K562 (cell line): ENCODE results near the gene ABCD3. TPM values are rescaled to one million over a fixed set of nuclear protein-coding genes. Genes with fewer than 3 reads are reported as not detected.

Experiments used
- ATAC-seq: fragments of 200-7000 bp; cut with Tn5 transposase; 3 replicates; pipeline ENCODE4 v1.9.1; 2020; ENCODE audit warnings: moderate library complexity
- BruUV-seq: library from RNA; stranded (reverse); fragments of 400-500 nt; replicated peaks from 2 replicates; lab custom pipeline; 2021; lab: Mats Ljungman, UMichigan
- CTCF ChIA-PET: fragments of 300-600 bp; formaldehyde crosslinking; extraction: SDS; loops from one replicate; lab custom pipeline; 2021; ENCODE audit warnings: low intra/inter-chr PET ratio; lab: Yijun Ruan, JAX
- POLR2A ChIA-PET: fragments of 300-600, 350-650 bp; sonication (Branson Sonifier 250); formaldehyde crosslinking; extraction: SDS; loops from one replicate; lab custom pipeline; 2021; ENCODE audit warnings: antibody characterized with exemption, inconsistent platforms; lab: Yijun Ruan, JAX
- DNase-seq, 4 experiments: peaks; one replicate each; pipeline versions ENCODE4 v3.0.0 to v3.0.0-alpha.2; 2011 to 2018; ENCODE audit warnings: low spot score in 3 of 4, mixed read lengths in 3 of 4; ENCODE audit errors: extremely low read depth in 1 of 4
- FAIRE-seq: peaks from 2 replicates; lab custom pipeline; 2011; peaks lifted over from hg19 to GRCh38; lab: Jason Lieb, UNC
- H2AFZ ChIP-seq: 2 replicates; pipeline ENCODE4 v1.6.0; 2011; ENCODE audit warnings: low read depth, low read length, control low read depth, inconsistent platforms
- H3K27ac ChIP-seq: fragments of 200-600 bp; 3 replicates; pipeline ENCODE4 v1.8.0; 2011; ENCODE audit warnings: low read depth, mild to moderate bottlenecking, control low read depth, inconsistent platforms, low read length, moderate library complexity, mixed read lengths; ENCODE audit errors: extremely low read depth
- H3K27me3 ChIP-seq, 2 experiments: fragments of 300-600 bp in 1 of 2; 2 replicates in 1 of 2; 3 replicates in 1 of 2; pipeline versions ENCODE4 v1.6.0 to v1.8.0; 2011; ENCODE audit warnings: inconsistent platforms in 2 of 2, low read length in 2 of 2, mild to moderate bottlenecking in 1 of 2, mixed read lengths in 1 of 2, moderate library complexity in 1 of 2; ENCODE audit not compliant: control insufficient read depth in 2 of 2, insufficient read depth in 2 of 2
- H3K36me3 ChIP-seq: fragments of 300-600 bp; 3 replicates; pipeline ENCODE4 v1.8.0; 2011; ENCODE audit warnings: mild to moderate bottlenecking, low read length, inconsistent platforms; ENCODE audit not compliant: control insufficient read depth, insufficient read depth
- H3K4me1 ChIP-seq, 2 experiments: fragments of 200-600 bp in 1 of 2; replicated peaks in 1 of 2; 2 replicates in 1 of 2; 3 replicates in 1 of 2; pipeline versions ENCODE4 v1.5.1 to v1.8.0; 2011; ENCODE audit warnings: inconsistent platforms in 2 of 2, low read length in 2 of 2, mild to moderate bottlenecking in 1 of 2, mixed read lengths in 1 of 2, moderate library complexity in 1 of 2; ENCODE audit not compliant: control insufficient read depth in 2 of 2, insufficient read depth in 2 of 2
- H3K4me2 ChIP-seq: 2 replicates; pipeline ENCODE4 v1.6.1; 2011; ENCODE audit warnings: low read length, control low read depth, inconsistent platforms, mixed read lengths; ENCODE audit not compliant: insufficient read depth
- H3K4me3 ChIP-seq: fragments of 200-600 bp; sonication (generic), shearing (Covaris generic); 2 replicates; pipeline ENCODE4 v1.5.1; 2016; ENCODE audit warnings: control low read depth, inconsistent platforms
- H3K79me2 ChIP-seq: fragments of 200-600 bp; 3 replicates; pipeline ENCODE4 v1.8.0; 2011; ENCODE audit warnings: low read length, inconsistent platforms; ENCODE audit not compliant: control insufficient read depth, insufficient read depth
- H3K9ac ChIP-seq, 2 experiments: 2 replicates each; pipeline versions ENCODE4 v1.6.0 to v1.6.1; 2011; ENCODE audit warnings: low read depth in 2 of 2, low read length in 2 of 2, control low read depth in 1 of 2, inconsistent platforms in 1 of 2, mild to moderate bottlenecking in 1 of 2, mixed read lengths in 1 of 2; ENCODE audit not compliant: insufficient read depth in 1 of 2
- H3K9me1 ChIP-seq: one replicate; pipeline ENCODE4 v1.6.0; 2011; ENCODE audit warnings: inconsistent platforms, mild to moderate bottlenecking, low read length, moderate library complexity; ENCODE audit not compliant: control insufficient read depth, insufficient read depth
- H3K9me3 ChIP-seq: replicated peaks from 2 replicates; pipeline ENCODE4 v1.5.1; 2011; ENCODE audit warnings: low read depth, low read length, inconsistent platforms; ENCODE audit not compliant: control insufficient read depth, insufficient read depth
- H4K20me1 ChIP-seq: replicated peaks from 2 replicates; pipeline ENCODE4 v1.6.1; 2011; ENCODE audit warnings: low read length, inconsistent platforms, mixed read lengths; ENCODE audit not compliant: control insufficient read depth, insufficient read depth
- KDM4B ChIP-seq, 2 experiments: fragments of 450-650 bp in 1 of 2; sonication (generic) in 1 of 2; IDR thresholded peaks; 2 replicates each; pipeline ENCODE4 v1.6.1; 2016 to 2017; ENCODE audit warnings: borderline replicate concordance in 2 of 2, antibody characterized with exemption in 1 of 2, low read depth in 1 of 2, mild to moderate bottlenecking in 1 of 2
- MTA1 ChIP-seq: fragments of 450-650 bp; IDR thresholded peaks from 2 replicates; pipeline ENCODE4 v1.6.1; 2017; ENCODE audit warnings: borderline replicate concordance
- SREBF1 ChIP-seq: fragments of 150-350 bp; IDR thresholded peaks from 2 replicates; pipeline ENCODE4 v1.6.1; 2014; ENCODE audit warnings: antibody characterized with exemption, low read depth, low read length, borderline replicate concordance
- TRIM24 ChIP-seq, 2 experiments: fragments of 450-650 bp; IDR thresholded peaks; 2 replicates each; pipeline ENCODE4 v1.6.1; 2016
- ZC3H4 ChIP-seq: sonication (generic); formaldehyde crosslinking; IDR thresholded peaks from 2 replicates; pipeline ENCODE4 v1.9.0; 2021; ENCODE audit warnings: missing genetic modification reagents, borderline replicate concordance
- WGBS: fragments of 100-300 bp; shearing (Covaris generic); methylation state at CpG from one replicate; pipeline ENCODE4 v1.1.6; 2016; ENCODE audit warnings: low coverage, mixed read lengths; ENCODE audit not compliant: insufficient coverage; ENCODE audit errors: missing lambda C conversion rate; 5-methylcytosine and 5-hydroxymethylcytosine counted together
- in situ Hi-C: fragments of 300-500 bp; cut with MboI; formaldehyde crosslinking; loops from 4 replicates; pipeline ENCODE4 v1.15.0; 2018; ENCODE audit warnings: inconsistent platforms, mixed read lengths
- intact Hi-C: fragments of 100-400 bp; cut with micrococcal nuclease; formaldehyde crosslinking; loops from 2 replicates; pipeline ENCODE4 v1.14.2; 2022
- polyA plus RNA-seq, 8 experiments: library from polyadenylated mRNA; depleted of rRNA in 4 of 8; stranded (reverse) in 5 of 8; unstranded in 3 of 8; fragments of >200 nt; fragmentation: Nextera tagmentation in 2 of 8; fragmentation: Illumina TruSeq in 1 of 8; extraction: Ambion mirVana in 2 of 8; extraction: Trizol in 1 of 8; gene quantifications; 2 replicates each; pipeline versions ENCODE4 v1.2.1 to v1.2.3, GENCODE V29; 2011 to 2014; ENCODE audit warnings: inconsistent platforms in 1 of 8, missing spikeins in 1 of 8
- total RNA-seq, 7 experiments: library from RNA; depleted of rRNA in 6 of 7; stranded (reverse); fragments of >200 nt in 6 of 7; fragmentation: Illumina TruSeq in 2 of 7; extraction: Trizol in 2 of 7; gene quantifications; 2 replicates each; pipeline versions ENCODE4 v1.2.1 to v1.2.3, GENCODE V29; 2011 to 2021; ENCODE audit warnings: low replicate concordance in 1 of 7
- TF ChIP-seq, protein P1 (sequence below): sonication (generic); formaldehyde crosslinking; IDR thresholded peaks from 2 replicates; pipeline ENCODE4 v1.8.0; 2022; ENCODE audit warnings: mild to moderate bottlenecking, missing genetic modification reagents

Gene ABCD3
- total and polyA plus RNA-seq, 9 of the 15 experiments (the other 6 are each of a cell fraction or from before 2014, with no cell fraction given): 11.0 to 30.7 (median 15.5) TPM

DNA sequence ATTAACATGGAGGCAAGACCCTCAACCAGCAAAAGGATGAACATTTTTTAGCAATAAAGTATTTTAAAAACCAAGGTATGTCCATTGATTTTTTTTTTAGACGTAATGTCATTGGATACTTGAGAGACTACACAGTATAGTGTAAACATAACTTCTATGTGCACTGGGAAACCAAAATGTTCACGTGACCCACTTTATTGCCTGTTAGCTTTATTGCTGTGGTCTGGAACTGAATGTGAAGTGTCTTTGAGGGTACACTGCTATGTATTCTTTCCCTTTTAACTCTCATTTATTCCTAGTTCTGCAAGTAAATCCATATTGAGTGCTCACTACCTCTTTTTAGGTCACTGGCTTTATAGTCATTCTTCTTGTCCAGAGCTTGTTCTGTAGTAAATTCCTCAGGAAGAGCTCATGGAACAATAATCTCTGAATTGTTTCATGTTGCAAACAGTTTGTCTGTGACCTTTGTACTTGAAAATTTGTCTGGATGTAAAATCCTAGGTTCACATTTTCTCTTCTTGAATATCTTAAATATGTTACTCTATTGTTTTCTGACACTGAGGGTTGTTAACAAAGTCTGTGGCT is 20.6 kb downstream of the ABCD3 start:
- no peak for DNase-seq
- no TSS peak for BruUV-seq
- Histone ChIP-seq H3K79me2 (peaks cover 4% of the 10 kb centered on the region; the same call in 1 of the 3 replicates), H3K9me1 (no peaks in the 10 kb centered on the region), H3K36me3 (no peaks in the 10 kb centered on the region), H3K4me2 (no peak overlapping the region), H3K27ac (no peak overlapping the region), H2AFZ (no peak overlapping the region), H3K27me3 (no peaks in the 10 kb centered on the region), H4K20me1 (no peaks in the 10 kb centered on the region), H3K4me1 (no peaks in the 10 kb centered on the region), H3K4me3 (no peak overlapping the region), H3K9ac (no peak overlapping the region), H3K9me3 (no peaks in the 10 kb centered on the region; the same call in none of the 2 replicates)
- ChIA-PET POLR2A (no interaction called here), CTCF (no interaction called here)
- 46% methylated on average over 2 of the region's 2 CpGs for WGBS
- no peak for FAIRE-seq
- ATAC-seq: no peak
- intact Hi-C loops: no loop called here
- TF ChIP-seq MTA1 (no peak), SREBF1 (no peak), ZC3H4 (CRISPR knock-in tag) (no peak), KDM4B (IDR thresholded peaks at IDR 0.05; ENCODE audit: borderline replicate concordance in 2 of 2, low read depth in 1 of 2) (no peak), TRIM24 (IDR thresholded peaks at IDR 0.05) (no peak)
- TF ChIP-seq, protein P1, sequence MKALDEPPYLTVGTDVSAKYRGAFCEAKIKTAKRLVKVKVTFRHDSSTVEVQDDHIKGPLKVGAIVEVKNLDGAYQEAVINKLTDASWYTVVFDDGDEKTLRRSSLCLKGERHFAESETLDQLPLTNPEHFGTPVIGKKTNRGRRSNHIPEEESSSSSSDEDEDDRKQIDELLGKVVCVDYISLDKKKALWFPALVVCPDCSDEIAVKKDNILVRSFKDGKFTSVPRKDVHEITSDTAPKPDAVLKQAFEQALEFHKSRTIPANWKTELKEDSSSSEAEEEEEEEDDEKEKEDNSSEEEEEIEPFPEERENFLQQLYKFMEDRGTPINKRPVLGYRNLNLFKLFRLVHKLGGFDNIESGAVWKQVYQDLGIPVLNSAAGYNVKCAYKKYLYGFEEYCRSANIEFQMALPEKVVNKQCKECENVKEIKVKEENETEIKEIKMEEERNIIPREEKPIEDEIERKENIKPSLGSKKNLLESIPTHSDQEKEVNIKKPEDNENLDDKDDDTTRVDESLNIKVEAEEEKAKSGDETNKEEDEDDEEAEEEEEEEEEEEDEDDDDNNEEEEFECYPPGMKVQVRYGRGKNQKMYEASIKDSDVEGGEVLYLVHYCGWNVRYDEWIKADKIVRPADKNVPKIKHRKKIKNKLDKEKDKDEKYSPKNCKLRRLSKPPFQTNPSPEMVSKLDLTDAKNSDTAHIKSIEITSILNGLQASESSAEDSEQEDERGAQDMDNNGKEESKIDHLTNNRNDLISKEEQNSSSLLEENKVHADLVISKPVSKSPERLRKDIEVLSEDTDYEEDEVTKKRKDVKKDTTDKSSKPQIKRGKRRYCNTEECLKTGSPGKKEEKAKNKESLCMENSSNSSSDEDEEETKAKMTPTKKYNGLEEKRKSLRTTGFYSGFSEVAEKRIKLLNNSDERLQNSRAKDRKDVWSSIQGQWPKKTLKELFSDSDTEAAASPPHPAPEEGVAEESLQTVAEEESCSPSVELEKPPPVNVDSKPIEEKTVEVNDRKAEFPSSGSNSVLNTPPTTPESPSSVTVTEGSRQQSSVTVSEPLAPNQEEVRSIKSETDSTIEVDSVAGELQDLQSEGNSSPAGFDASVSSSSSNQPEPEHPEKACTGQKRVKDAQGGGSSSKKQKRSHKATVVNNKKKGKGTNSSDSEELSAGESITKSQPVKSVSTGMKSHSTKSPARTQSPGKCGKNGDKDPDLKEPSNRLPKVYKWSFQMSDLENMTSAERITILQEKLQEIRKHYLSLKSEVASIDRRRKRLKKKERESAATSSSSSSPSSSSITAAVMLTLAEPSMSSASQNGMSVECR: no peak
- in situ Hi-C loops: no loop called here
